ENCODE results near the gene LRMDA. TPM values are rescaled to one million over a fixed set of nuclear protein-coding genes. Genes with fewer than 3 reads are reported as not detected.

LRMDA gene
- total RNA-seq, 3 donors from 2014 or later (not counting 1 experiment from before 2014, with no cell fraction given): 1.4 to 2.4 (median 2.1) TPM

GRCh38 chr10:76020630-76021029 is 589.2 kb downstream of the LRMDA start:
- intact Hi-C loops (cut with micrococcal nuclease): no loop called here
- H3K36me3 Mint-ChIP-seq: no peaks in the 10 kb centered on the region
- H3K4me1 Mint-ChIP-seq: no peaks in the 10 kb centered on the region
- H3K27ac Mint-ChIP-seq: no peak overlapping the region
- Histone ChIP-seq H3K9me3 (ENCODE audit: control insufficient read depth, insufficient read depth, low read length) (no peaks in the 10 kb centered on the region), H3K27me3 (ENCODE audit: control insufficient read depth, insufficient read depth, low read length) (no peaks in the 10 kb centered on the region), H3K36me3 (ENCODE audit: control insufficient read depth, insufficient read depth, low read length) (no peaks in the 10 kb centered on the region), H3K27ac (ENCODE audit: low read length) (no peak overlapping the region), H3K4me3 (ENCODE audit: low read length) (no peak overlapping the region), H3K4me1 (ENCODE audit: control insufficient read depth, insufficient read depth, low read length) (no peaks in the 10 kb centered on the region)
- no peaks in the 10 kb centered on the region for H3K9me3 Mint-ChIP-seq
- no peak for DNase-seq
- 92% methylated on average over 2 of the region's 2 CpGs for WGBS (ENCODE audit: insufficient coverage)
- no peak for ATAC-seq
- peaks cover 0 to 7% of the 10 kb centered on the region in 2 donors for H3K27me3 Mint-ChIP-seq (ENCODE audit: low read depth in 2 of 2)
- no peak overlapping the region for H3K4me3 Mint-ChIP-seq
- no peak for TF ChIP-seq CTCF (IDR thresholded peaks at IDR 0.05)

DNA sequence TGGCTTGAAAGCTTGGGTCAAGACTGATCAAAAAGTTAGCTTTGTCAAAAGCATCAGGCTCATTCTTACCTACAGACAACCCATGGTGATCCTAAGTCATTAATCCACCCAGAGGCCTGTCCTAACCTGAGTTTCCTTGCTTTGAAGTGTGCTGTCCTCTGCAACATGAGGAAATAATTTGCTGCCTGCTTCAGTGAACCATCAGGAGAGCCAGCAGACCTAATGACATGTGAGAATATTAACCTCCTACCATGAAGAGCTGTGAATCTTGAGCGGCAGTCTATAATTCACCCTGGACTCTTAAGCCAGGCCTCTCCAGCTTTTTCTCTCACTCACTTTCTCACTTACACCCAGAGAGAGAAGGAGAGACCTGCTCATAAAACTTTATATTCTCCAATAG is 590.0 kb downstream of the LRMDA start:
- Histone ChIP-seq H3K27ac (ENCODE audit: low read length) (no peak overlapping the region), H3K9me3 (ENCODE audit: control insufficient read depth, insufficient read depth, low read length) (no peaks in the 10 kb centered on the region), H3K4me3 (ENCODE audit: low read length) (no peak overlapping the region), H3K36me3 (ENCODE audit: control insufficient read depth, insufficient read depth, low read length) (no peaks in the 10 kb centered on the region), H3K27me3 (ENCODE audit: control insufficient read depth, insufficient read depth, low read length) (no peaks in the 10 kb centered on the region), H3K4me1 (ENCODE audit: control insufficient read depth, insufficient read depth, low read length) (no peaks in the 10 kb centered on the region)
- intact Hi-C loops (cut with micrococcal nuclease): no loop called here
- Mint-ChIP-seq H3K4me1 (no peaks in the 10 kb centered on the region), H3K4me3 (no peak overlapping the region), H3K27ac (no peak overlapping the region), H3K9me3 (no peaks in the 10 kb centered on the region), H3K36me3 (no peaks in the 10 kb centered on the region), H3K27me3 (ENCODE audit: low read depth in 2 of 2) (peaks cover 0 to 7% of the 10 kb centered on the region in 2 donors)
- no peak for TF ChIP-seq CTCF (IDR thresholded peaks at IDR 0.05)
- WGBS (ENCODE audit: insufficient coverage): 90% methylated on average over 1 of the region's 1 CpG
- ATAC-seq (no peak), DNase-seq (no peak)

- Histone ChIP-seq H3K4me3 (ENCODE audit: low read length) (no peak overlapping the region), H3K4me1 (ENCODE audit: control insufficient read depth, insufficient read depth, low read length) (no peaks in the 10 kb centered on the region), H3K36me3 (ENCODE audit: control insufficient read depth, insufficient read depth, low read length) (no peaks in the 10 kb centered on the region), H3K27ac (ENCODE audit: low read length) (no peak overlapping the region), H3K9me3 (ENCODE audit: control insufficient read depth, insufficient read depth, low read length) (no peaks in the 10 kb centered on the region), H3K27me3 (ENCODE audit: control insufficient read depth, insufficient read depth, low read length) (no peaks in the 10 kb centered on the region)
- ATAC-seq: no peak
- intact Hi-C loops (cut with micrococcal nuclease): no loop called here
- Mint-ChIP-seq H3K27me3 (ENCODE audit: low read depth in 2 of 2) (peaks cover 0 to 7% of the 10 kb centered on the region in 2 donors), H3K4me1 (no peaks in the 10 kb centered on the region), H3K9me3 (no peaks in the 10 kb centered on the region), H3K4me3 (no peak overlapping the region), H3K36me3 (no peaks in the 10 kb centered on the region), H3K27ac (no peak overlapping the region)
- 85% methylated on average over 2 of the region's 2 CpGs for WGBS (ENCODE audit: insufficient coverage)
- TF ChIP-seq CTCF (IDR thresholded peaks at IDR 0.05): no peak
- no peak for DNase-seq
These were observed 590.9 kb downstream of the LRMDA start for GRCh38 chr10:76022366-76022765.

DNA sequence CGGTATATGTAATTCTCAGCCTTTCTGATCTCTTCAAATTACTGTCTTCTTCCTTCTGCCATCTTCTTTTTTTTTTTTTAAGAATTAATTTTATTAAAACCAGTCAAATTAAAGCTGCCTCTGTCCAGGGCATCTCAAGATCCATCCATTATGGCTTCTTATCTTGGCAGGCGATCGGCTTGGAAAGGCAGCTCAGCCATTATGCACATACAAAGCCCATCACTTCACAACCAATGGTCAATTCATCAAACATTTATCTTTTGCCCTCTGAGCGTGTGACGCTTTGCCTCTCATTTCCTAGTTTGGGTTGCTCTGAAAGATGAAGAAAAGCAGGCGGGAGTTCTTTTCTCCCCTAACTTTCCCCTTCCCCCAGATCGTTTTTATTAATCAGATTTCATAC is 591.6 kb downstream of the LRMDA start:
- Mint-ChIP-seq H3K36me3 (no peaks in the 10 kb centered on the region), H3K27ac (no peak overlapping the region), H3K27me3 (ENCODE audit: low read depth in 2 of 2) (peaks cover 0 to 2% of the 10 kb centered on the region in 2 donors), H3K4me3 (no peak overlapping the region), H3K9me3 (no peaks in the 10 kb centered on the region), H3K4me1 (no peaks in the 10 kb centered on the region)
- TF ChIP-seq CTCF (IDR thresholded peaks at IDR 0.05): no peak
- H3K27ac ChIP-seq (ENCODE audit: low read length): no peak overlapping the region
- no peaks in the 10 kb centered on the region for H3K9me3 ChIP-seq (ENCODE audit: control insufficient read depth, insufficient read depth, low read length)
- intact Hi-C loops (cut with micrococcal nuclease): no loop called here
- H3K4me3 ChIP-seq (ENCODE audit: low read length): no peak overlapping the region
- no peak for ATAC-seq
- H3K27me3 ChIP-seq (ENCODE audit: control insufficient read depth, insufficient read depth, low read length): no peaks in the 10 kb centered on the region
- H3K36me3 ChIP-seq (ENCODE audit: control insufficient read depth, insufficient read depth, low read length): no peaks in the 10 kb centered on the region
- H3K4me1 ChIP-seq (ENCODE audit: control insufficient read depth, insufficient read depth, low read length): no peaks in the 10 kb centered on the region
- 86% methylated on average over 6 of the region's 7 CpGs for WGBS (ENCODE audit: insufficient coverage)
- DNase-seq: no peak

Measured in natural killer cell (primary cell).